RWPE2 (cell line): ENCODE measurements around the gene EHBP1.

ENCODE experiments used
- ATAC-seq: fragments of 200-7000 bp; cut with Tn5 transposase; 3 replicates; pipeline ENCODE4 v1.9.1; 2021; ENCODE audit warnings: low read depth
- DNase-seq: peaks from one replicate; pipeline ENCODE4 v3.0.0-alpha.2; 2020; ENCODE audit warnings: low spot score
- H3K27ac ChIP-seq: fragments of 450-650 bp; 2 replicates; pipeline ENCODE4 v1.5.1; 2017; ENCODE audit warnings: mild to moderate bottlenecking; ENCODE audit not compliant: poor library complexity, severe bottlenecking
- H3K27me3 ChIP-seq: fragments of 250-450 bp; sonication (Bioruptor Pico); 2 replicates; pipeline ENCODE4 v1.5.1; 2021; ENCODE audit warnings: mild to moderate bottlenecking, moderate library complexity; ENCODE audit not compliant: insufficient read depth, poor library complexity, severe bottlenecking
- H3K36me3 ChIP-seq: fragments of 250-450 bp; sonication (Bioruptor Pico); 2 replicates; pipeline ENCODE4 v1.5.1; 2020; ENCODE audit warnings: low read depth, mild to moderate bottlenecking, moderate library complexity
- H3K4me1 ChIP-seq: fragments of 250-450 bp; sonication (Bioruptor Pico); 2 replicates; pipeline ENCODE4 v1.5.1; 2021; ENCODE audit warnings: mild to moderate bottlenecking, moderate library complexity; ENCODE audit not compliant: insufficient read depth, poor library complexity, severe bottlenecking
- H3K4me3 ChIP-seq: fragments of 250-450 bp; sonication (Bioruptor Pico); 2 replicates; pipeline ENCODE4 v1.5.1; 2021; ENCODE audit warnings: mild to moderate bottlenecking, moderate library complexity; ENCODE audit not compliant: severe bottlenecking
- H3K9me3 ChIP-seq: fragments of 250-450 bp; sonication (Bioruptor Pico); 2 replicates; pipeline ENCODE4 v1.5.1; 2021; ENCODE audit warnings: mild to moderate bottlenecking, moderate library complexity; ENCODE audit not compliant: severe bottlenecking
- TF ChIP-seq, protein P1 (sequence below): fragments of 450-650 bp; IDR thresholded peaks from one replicate; pipeline ENCODE4 v1.5.1; 2017; ENCODE audit warnings: mild to moderate bottlenecking, moderate library complexity; ENCODE audit not compliant: poor library complexity, severe bottlenecking

Gene EHBP1

DNA sequence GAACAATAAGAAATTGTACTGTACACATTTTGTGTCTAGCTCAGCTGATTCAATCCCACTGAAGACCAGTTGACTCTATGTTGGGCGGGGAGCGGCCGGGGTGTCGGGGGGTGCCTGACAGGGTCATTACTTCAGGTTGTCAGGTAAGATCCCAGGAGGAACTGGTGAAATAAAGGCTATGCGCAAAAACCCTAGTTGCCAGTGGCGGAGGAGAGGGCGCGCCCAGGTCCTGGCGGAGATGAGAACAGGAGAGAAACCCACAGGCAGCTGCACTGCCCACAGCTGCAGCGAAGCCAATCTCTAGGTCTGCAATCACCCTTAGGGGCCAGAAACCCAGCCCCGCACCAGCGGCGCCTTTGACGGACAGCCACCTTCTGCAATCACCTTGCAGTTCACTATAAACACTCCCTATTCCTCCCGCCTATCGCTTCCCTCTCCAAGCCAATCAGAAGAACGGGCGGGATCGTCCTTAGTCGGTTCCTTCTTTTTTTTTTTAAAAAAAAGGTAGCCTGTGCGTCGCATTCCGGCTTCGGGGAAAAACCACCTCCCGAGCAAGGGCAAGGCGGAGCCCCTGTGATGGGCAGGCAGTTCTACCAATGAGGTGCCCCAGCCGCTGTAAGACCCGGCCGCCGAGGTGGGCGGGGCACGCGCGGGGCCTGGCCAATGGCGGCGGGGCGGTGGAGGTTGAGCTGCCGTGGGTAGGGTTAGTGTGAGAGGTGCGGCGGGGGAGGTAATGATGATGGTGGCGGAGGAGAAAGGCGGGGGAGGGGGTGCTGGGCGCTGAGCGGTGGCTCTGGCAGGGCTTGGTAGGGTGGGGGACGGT is at the start of gene EHBP1:
Gene EHBP1, plus strand, starts transcription at position 707 of the 823 bp plus-strand sequence. CDS start 1,479 bp downstream, outside the sequence.
- H3K27ac ChIP-seq = peak within 1 kb of the TSS; percentile 77
- H3K9me3 ChIP-seq = no peaks in the 10 kb centered on the region
- ATAC-seq (peak; percentile 90), DNase-seq (peak; percentile 98)
- peaks cover 35% of the 10 kb centered on the region for H3K36me3 ChIP-seq
- H3K4me1 ChIP-seq = peaks cover 23% of the 10 kb centered on the region
- H3K4me3 ChIP-seq = peak within 1 kb of the TSS; percentile 63
- TF ChIP-seq, protein P1, sequence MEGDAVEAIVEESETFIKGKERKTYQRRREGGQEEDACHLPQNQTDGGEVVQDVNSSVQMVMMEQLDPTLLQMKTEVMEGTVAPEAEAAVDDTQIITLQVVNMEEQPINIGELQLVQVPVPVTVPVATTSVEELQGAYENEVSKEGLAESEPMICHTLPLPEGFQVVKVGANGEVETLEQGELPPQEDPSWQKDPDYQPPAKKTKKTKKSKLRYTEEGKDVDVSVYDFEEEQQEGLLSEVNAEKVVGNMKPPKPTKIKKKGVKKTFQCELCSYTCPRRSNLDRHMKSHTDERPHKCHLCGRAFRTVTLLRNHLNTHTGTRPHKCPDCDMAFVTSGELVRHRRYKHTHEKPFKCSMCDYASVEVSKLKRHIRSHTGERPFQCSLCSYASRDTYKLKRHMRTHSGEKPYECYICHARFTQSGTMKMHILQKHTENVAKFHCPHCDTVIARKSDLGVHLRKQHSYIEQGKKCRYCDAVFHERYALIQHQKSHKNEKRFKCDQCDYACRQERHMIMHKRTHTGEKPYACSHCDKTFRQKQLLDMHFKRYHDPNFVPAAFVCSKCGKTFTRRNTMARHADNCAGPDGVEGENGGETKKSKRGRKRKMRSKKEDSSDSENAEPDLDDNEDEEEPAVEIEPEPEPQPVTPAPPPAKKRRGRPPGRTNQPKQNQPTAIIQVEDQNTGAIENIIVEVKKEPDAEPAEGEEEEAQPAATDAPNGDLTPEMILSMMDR = no peak
- no peaks in the 10 kb centered on the region for H3K27me3 ChIP-seq

DNA sequence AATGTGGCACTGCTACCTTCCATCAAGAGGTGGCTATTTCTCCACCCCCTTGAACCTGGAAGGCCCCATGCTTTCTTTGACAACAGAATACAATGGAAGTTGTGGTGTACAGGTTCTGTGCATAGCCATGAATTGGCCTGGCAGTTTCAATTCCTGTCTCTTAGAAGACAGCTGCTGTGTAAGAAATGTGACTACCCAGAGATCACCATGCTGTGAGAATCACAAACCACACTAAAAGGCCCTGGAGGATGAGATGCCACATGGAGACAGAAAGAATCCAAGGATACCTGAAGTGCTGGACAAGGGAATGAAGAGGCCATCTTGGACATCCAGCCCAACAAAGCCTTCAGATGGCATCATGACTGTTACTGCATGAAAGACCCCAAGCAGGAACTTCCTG is 47.7 kb upstream of the EHBP1 start:
- Histone ChIP-seq H3K27me3 (no peaks in the 10 kb centered on the region), H3K4me1 (peaks cover 51% of the 10 kb centered on the region), H3K9me3 (no peaks in the 10 kb centered on the region), H3K4me3 (no peak overlapping the region), H3K27ac (no peak overlapping the region), H3K36me3 (no peaks in the 10 kb centered on the region)
- TF ChIP-seq, protein P1 = no peak
- DNase-seq (no peak), ATAC-seq (no peak)

DNA sequence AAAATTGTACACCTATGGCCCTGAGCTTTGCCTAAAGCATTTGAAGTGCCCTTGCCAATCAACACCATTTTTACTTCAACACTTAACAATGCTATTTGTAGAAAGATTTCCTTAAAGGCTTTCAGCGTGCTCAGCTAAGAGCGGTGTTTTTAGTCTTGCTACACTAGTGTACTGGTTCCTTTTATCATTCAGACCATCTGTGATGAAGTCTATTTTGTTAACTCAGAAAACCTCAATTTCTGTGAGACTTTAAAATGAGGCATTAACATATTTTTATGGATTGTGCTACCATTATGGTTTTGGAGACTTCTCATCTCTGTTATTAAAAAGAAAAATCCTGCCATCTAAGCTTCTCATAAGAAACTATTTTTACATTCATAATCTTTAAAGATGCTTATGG is 46.6 kb upstream of the EHBP1 start:
- ATAC-seq = no peak
- TF ChIP-seq, protein P1 = no peak
- DNase-seq = no peak

DNA sequence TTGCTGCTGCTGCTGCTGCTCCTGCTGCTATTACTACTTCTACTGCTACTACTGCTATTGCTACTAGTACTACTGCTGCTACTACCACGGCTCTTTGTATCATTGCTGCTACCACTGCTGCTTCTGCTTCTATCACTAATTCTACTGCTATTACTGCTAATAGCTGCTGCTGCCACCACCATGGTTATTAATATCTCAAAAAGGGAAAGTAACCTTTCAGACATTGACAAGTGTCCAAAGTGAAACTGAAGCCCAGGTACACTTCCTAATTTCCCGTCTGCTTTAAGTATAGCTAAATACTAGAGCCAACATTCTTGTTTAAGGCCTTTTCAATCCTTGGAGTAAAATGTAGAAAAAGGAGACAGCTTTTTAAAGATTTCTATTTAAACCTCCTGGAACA is 45.4 kb upstream of the EHBP1 start:
- H3K27me3 ChIP-seq = no peaks in the 10 kb centered on the region
- TF ChIP-seq, protein P1 = no peak
- no peak for ATAC-seq
- peaks cover 45% of the 10 kb centered on the region for H3K4me1 ChIP-seq
- peak overlapping the region; percentile 94 for H3K27ac ChIP-seq
- H3K4me3 ChIP-seq = no peak overlapping the region
- H3K9me3 ChIP-seq = no peaks in the 10 kb centered on the region
- H3K36me3 ChIP-seq = no peaks in the 10 kb centered on the region
- no peak for DNase-seq

More for the DNA sequence above, 46.6 kb upstream of the EHBP1 start:
- Histone ChIP-seq H3K27ac (peak overlapping the region; percentile 94), H3K36me3 (no peaks in the 10 kb centered on the region), H3K4me1 (peaks cover 45% of the 10 kb centered on the region), H3K27me3 (no peaks in the 10 kb centered on the region), H3K4me3 (no peak overlapping the region), H3K9me3 (no peaks in the 10 kb centered on the region)
